Measurements from ENCODE around the gene RNF39. TPM values are rescaled to one million over a fixed set of nuclear protein-coding genes. Genes with fewer than 3 reads are reported as not detected.
A peak's percentile ranks its signal among the peaks of the same experiment; 100 is the strongest.

RNF39 gene
- total and polyA plus RNA-seq, 2 of the 4 experiments (the other 2 are of a cell fraction) = not detected

DNA sequence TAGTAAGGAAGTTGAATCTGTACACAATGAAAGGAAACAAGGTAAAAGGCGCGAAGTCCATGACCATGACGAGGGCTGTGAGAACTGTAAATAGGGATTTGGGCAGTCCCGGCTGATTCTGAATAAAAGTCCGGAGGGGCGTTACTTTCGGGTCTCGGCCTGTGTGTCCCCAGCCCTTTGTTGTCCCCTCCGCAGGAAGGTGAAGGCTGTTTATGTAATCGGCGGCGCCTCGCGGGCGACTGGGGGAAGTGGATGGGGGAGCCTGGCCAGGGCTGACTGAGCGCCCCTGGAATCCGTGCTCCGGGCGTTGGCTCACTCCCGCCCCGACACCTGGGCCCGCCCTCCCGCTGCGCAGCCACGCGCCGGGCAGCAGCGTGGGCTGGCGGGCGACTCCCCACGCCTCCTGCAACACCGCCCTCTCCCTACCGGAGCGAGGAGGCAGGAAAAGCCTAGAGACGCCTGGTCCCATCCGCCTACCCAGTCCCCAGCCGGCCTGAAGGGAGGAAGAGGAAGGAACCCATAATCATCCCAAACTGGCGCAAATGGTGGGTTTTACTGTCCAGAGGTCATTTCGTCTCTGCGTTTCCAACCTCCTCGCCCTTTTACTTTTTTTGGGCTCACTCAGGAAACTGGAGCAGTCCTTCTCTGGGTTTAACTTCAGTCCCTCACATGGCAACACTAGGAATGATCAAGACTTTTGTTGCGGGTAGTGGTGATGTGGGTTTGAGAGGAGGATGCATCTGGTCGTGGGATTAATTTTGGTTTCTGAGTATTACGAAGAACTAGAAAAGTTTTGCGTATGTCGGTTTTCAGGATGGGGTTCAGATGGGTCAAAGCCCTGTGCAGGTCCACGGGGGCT, 25.2 kb upstream of the RNF39 start:
- no peak overlapping the region for H4K5ac ChIP-seq (ENCODE audit: low read depth, low read length)
- 13% methylated on average over 6 of the region's 47 CpGs; no CpG with 5 or more reads in 1 of the 2 experiments for WGBS, 2 experiments (ENCODE audit: extremely low coverage in 2 of 2, insufficient read length in 1 of 2)
- DNase-seq (no peak), ATAC-seq (ENCODE audit: low read depth) (no peak)
- in situ Hi-C loops (cut with MboI; ENCODE audit: low sequenced_read_pairs) = no loop called here
- no peak overlapping the region for H2BK20ac ChIP-seq (ENCODE audit: low read depth, low read length)
- no peak overlapping the region for H2BK15ac ChIP-seq (ENCODE audit: low read depth, low read length)
- no peaks in the 10 kb centered on the region for H3K79me1 ChIP-seq (ENCODE audit: low read depth in 1 of 2, low read length in 2 of 2)
- no peak overlapping the region for H3K56ac ChIP-seq (ENCODE audit: extremely low read depth, insufficient read depth, low read length)
- no peak overlapping the region for H4K91ac ChIP-seq (ENCODE audit: insufficient read depth, low read depth, low read length)
- H3K14ac ChIP-seq (replicated peaks; ENCODE audit: low read depth, low read length) = no peak overlapping the region
- H3K9me1 ChIP-seq (ENCODE audit: insufficient read depth, low read length) = no peaks in the 10 kb centered on the region; the same call in 1 of the 2 replicates
- H4K20me1 ChIP-seq (ENCODE audit: insufficient read depth, low read length) = no peaks in the 10 kb centered on the region
- no peak overlapping the region for H3K9ac ChIP-seq (ENCODE audit: low read depth, low read length)
- H2AFZ ChIP-seq (replicated peaks; ENCODE audit: low read length, poor library complexity) = peak overlapping the region; percentile 77
- no peak overlapping the region for H3K18ac ChIP-seq (ENCODE audit: low read depth, low read length)
- peak overlapping the region; percentile 80 for H3K4me2 ChIP-seq (ENCODE audit: low read depth, low read length)
- H3K4me1 ChIP-seq (ENCODE audit: control insufficient read depth, insufficient read depth, low read length) = peaks cover 6% of the 10 kb centered on the region
- TF ChIP-seq, protein P1, sequence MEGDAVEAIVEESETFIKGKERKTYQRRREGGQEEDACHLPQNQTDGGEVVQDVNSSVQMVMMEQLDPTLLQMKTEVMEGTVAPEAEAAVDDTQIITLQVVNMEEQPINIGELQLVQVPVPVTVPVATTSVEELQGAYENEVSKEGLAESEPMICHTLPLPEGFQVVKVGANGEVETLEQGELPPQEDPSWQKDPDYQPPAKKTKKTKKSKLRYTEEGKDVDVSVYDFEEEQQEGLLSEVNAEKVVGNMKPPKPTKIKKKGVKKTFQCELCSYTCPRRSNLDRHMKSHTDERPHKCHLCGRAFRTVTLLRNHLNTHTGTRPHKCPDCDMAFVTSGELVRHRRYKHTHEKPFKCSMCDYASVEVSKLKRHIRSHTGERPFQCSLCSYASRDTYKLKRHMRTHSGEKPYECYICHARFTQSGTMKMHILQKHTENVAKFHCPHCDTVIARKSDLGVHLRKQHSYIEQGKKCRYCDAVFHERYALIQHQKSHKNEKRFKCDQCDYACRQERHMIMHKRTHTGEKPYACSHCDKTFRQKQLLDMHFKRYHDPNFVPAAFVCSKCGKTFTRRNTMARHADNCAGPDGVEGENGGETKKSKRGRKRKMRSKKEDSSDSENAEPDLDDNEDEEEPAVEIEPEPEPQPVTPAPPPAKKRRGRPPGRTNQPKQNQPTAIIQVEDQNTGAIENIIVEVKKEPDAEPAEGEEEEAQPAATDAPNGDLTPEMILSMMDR (conservative IDR thresholded peaks at IDR 0.05; ENCODE audit: low read depth, low read length) = no peak
- H2AK5ac ChIP-seq (ENCODE audit: low read depth, low read length) = no peak overlapping the region
- 0 out of 2 replicates have a peak overlapping the region, but pooled peaks have one; percentile 9 for H3K4me3 ChIP-seq (ENCODE audit: insufficient read depth, low read depth, low read length)
- ChIA-PET POLR2A (ENCODE audit: unreplicated experiment) (no interaction called here), CTCF (interaction anchor here (1.6 kb wide), 1 partner anchor 30 kb away, joined by 16 read pairs; no protein-coding TSS in a partner anchor)
- no peak overlapping the region for H3K4ac ChIP-seq (ENCODE audit: low read depth, low read length)
- peaks cover 2% of the 10 kb centered on the region; the same call in 1 of the 2 replicates for H3K9me3 ChIP-seq (ENCODE audit: control insufficient read depth, insufficient read depth, low read length)
- no peak overlapping the region for H2BK5ac ChIP-seq (ENCODE audit: low read depth, low read length, poor library complexity, severe bottlenecking)
- no peaks in the 10 kb centered on the region for H3K36me3 ChIP-seq (ENCODE audit: control insufficient read depth, insufficient read depth, low read length)
- H3K27ac ChIP-seq (ENCODE audit: insufficient read depth, low read length) = no peak overlapping the region
- no peak overlapping the region for H2BK120ac ChIP-seq (ENCODE audit: low read depth, low read length)
- intact Hi-C loops (cut with micrococcal nuclease) = loop anchor here (5.0 kb wide), 1 partner anchor 116 kb away; no protein-coding TSS in a partner anchor
- no peak overlapping the region for H4K8ac ChIP-seq (ENCODE audit: low read depth in 2 of 2, low read length in 2 of 2)
- H3K23ac ChIP-seq (ENCODE audit: low read depth, low read length) = 0 out of 2 replicates have a peak overlapping the region, but pooled peaks have one; percentile 12
- H2AK9ac ChIP-seq (replicated peaks; ENCODE audit: low read depth, low read length, poor library complexity) = no peak overlapping the region
- peaks cover 57% of the 10 kb centered on the region for H3K27me3 ChIP-seq (ENCODE audit: control insufficient read depth, insufficient read depth, low read length)
- BruUV-seq (replicated peaks) = no TSS peak
- dilution Hi-C loops (cut with HindIII; ENCODE audit: low sequenced_read_pairs, unreplicated experiment) = no loop called here
